ENCODE results near the gene RNASEH2B. TPM values are rescaled to one million over a fixed set of nuclear protein-coding genes. Genes with fewer than 3 reads are reported as not detected.
A peak's percentile ranks its signal among the peaks of the same experiment; 100 is the strongest.

RNASEH2B gene, protein sequence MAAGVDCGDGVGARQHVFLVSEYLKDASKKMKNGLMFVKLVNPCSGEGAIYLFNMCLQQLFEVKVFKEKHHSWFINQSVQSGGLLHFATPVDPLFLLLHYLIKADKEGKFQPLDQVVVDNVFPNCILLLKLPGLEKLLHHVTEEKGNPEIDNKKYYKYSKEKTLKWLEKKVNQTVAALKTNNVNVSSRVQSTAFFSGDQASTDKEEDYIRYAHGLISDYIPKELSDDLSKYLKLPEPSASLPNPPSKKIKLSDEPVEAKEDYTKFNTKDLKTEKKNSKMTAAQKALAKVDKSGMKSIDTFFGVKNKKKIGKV
- 48.1 TPM for polyA plus RNA-seq (2013, experiment 1 of 2)
- 40.8 TPM for polyA plus RNA-seq (2013, experiment 2 of 2)

DNA sequence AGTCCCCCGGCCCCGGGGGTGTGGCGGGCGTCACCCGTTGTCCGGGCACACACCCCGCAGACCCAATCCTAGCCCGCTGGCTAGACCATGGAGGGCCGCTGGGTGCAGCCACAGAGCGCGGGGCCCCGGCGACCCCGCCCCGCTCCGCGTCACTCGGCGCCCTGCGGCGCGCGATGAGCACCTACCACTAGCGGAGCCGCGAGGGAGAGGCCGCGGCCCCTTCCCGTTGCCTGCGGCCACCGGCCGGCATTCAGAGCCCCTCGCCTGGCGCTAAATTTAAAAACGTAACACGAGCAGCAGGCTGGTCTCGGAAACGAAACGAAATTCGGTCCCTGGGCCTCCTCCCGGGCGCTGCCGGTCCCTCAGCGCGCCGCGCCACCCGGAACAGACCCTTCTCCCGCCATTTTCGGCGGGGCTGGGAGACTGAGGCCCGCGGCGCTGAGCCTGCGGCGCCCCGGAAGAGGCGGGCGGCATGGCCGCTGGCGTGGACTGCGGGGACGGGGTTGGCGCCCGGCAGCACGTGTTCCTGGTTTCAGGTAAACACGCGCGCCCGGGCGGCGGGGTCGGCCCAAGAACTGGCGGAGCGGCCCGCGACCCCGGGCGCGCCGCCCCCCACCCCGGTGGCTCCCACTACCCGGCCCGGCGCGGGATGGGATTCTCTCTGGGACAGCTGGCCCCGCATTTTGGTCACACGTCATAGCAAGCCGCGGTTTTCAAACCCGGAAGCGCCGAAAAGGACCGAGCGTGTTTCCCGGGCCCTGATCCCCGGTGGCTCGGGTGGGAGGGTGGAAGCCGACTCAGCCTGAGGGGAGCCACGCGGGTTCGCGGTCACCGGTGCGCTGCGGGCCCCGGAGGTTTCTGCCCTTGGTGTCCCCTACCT lies at the start of gene RNASEH2B:
Gene RNASEH2B, plus strand, starts transcription at position 187 of the 880 bp plus-strand sequence. Its CDS starts 286 bp downstream, at position 473.
- peaks cover 16% of the 10 kb centered on the region for H3K4me1 ChIP-seq (ENCODE audit: insufficient read depth, low read length)
- peak within 1 kb of the TSS; percentile 95 for H3K9ac ChIP-seq (ENCODE audit: low read depth, low read length)
- H3K27ac ChIP-seq (ENCODE audit: low read depth, low read length) = peak within 1 kb of the TSS; percentile 91
- H3K4me3 ChIP-seq (ENCODE audit: low read length) = peak within 1 kb of the TSS; percentile 78
- H3K9me3 ChIP-seq (ENCODE audit: insufficient read depth, low read depth, low read length) = no peaks in the 10 kb centered on the region
- H3K36me3 ChIP-seq (ENCODE audit: insufficient read depth, low read length) = no peaks in the 10 kb centered on the region
- no peaks in the 10 kb centered on the region for H3K27me3 ChIP-seq (ENCODE audit: insufficient read depth, low read length)
- under 1% methylated on average over 107 of the region's 107 CpGs for WGBS

DNA sequence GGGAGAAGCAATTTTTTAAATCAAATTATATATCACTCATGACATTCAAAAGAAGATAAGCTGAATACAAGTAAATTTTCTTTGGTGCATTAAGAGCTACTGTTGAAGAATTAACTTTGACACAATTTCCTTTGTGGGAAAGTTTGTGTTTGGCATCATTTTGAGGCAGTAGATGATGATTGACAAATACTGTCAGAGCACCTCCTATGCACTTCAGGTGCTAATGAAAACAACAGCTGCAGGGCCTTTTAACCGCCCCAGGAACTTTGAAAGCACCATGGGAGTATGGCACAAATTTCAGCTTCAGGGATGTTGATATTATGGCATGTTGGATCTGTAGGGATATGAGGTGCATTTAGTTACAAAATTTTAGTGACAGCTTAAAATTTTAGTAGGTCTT lies 45.1 kb upstream of the RNASEH2B start:
- H3K4me3 ChIP-seq (ENCODE audit: low read length) = no peak overlapping the region
- 89% methylated on average over 1 of the region's 1 CpG for WGBS

DNA sequence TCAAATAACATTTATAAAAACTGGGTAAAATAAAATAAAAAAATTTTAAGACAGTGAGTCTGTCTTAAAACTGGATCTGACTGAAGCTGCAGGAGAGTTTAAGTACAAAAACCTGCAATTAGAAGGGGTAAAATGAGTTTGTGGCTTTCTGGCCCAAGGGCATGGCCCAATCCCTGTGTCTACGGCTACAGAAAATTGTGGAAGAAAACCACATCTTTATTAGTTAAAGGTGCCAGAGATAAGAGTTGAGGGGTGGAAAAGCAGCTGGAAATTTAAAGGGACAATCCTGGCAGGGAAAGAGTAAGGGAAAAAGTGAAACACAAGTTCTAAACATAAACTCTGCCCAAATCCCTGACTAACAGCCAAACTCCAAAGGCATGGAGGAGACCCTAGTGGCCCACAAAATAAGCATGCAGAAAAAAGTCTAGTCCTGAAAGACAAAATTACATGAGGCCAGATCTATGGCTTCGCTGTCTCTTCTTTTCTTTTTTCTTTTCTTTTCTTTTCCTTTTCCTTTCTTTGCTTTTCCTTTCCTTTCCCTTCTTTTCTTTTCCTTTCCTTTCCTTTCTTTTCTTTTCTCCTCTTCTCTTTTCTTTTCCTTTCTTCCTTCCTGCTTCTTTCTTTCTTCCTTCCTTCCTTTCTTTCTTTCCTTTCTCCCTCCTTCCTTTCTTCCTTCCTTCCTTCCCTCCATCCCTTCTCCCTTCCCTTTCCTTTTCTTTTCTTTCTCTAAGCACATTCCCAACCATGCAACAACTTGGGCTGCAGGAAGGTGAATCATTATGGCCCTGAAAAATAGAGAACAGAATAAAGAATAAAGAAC lies 42.6 kb upstream of the RNASEH2B start:
- H3K9me3 ChIP-seq (ENCODE audit: insufficient read depth, low read depth, low read length) = peaks cover 3% of the 10 kb centered on the region; the same call in 1 of the 2 replicates
- no peaks in the 10 kb centered on the region for H3K36me3 ChIP-seq (ENCODE audit: insufficient read depth, low read length)
- no peak overlapping the region for H3K4me3 ChIP-seq (ENCODE audit: low read length)
- H3K27ac ChIP-seq (ENCODE audit: low read depth, low read length) = no peak overlapping the region
- no peaks in the 10 kb centered on the region; the same call in 1 of the 2 replicates for H3K27me3 ChIP-seq (ENCODE audit: insufficient read depth, low read length)
- H3K9ac ChIP-seq (ENCODE audit: low read depth, low read length) = no peak overlapping the region
- 92% methylated on average over 2 of the region's 2 CpGs for WGBS
- H3K4me1 ChIP-seq (ENCODE audit: insufficient read depth, low read length) = no peaks in the 10 kb centered on the region

More for the DNA sequence above, 45.1 kb upstream of the RNASEH2B start:
- Histone ChIP-seq H3K27me3 (ENCODE audit: insufficient read depth, low read length) (no peaks in the 10 kb centered on the region; the same call in 1 of the 2 replicates), H3K9me3 (ENCODE audit: insufficient read depth, low read depth, low read length) (peaks cover 4% of the 10 kb centered on the region; the same call in 1 of the 2 replicates), H3K4me1 (ENCODE audit: insufficient read depth, low read length) (no peaks in the 10 kb centered on the region), H3K27ac (ENCODE audit: low read depth, low read length) (no peak overlapping the region), H3K9ac (ENCODE audit: low read depth, low read length) (no peak overlapping the region), H3K36me3 (ENCODE audit: insufficient read depth, low read length) (no peaks in the 10 kb centered on the region)

DNA sequence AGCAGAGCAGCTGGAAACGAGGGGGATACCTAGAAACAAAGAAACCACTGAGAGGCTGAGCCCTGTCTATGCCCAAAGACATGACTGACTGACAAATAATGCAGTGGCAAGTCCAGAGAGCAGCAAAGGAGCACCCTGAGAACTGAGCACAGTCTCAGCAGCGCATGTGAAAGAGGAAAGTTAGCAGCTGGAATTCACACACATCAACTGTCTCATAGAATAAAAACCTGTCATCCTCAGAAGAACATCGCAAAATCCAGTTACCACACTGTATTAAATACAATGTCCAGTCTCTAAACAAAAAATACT lies 42.0 kb upstream of the RNASEH2B start:
- 76% methylated on average over 3 of the region's 3 CpGs for WGBS
- H3K9ac ChIP-seq (ENCODE audit: low read depth, low read length) = no peak overlapping the region
- no peak overlapping the region for H3K27ac ChIP-seq (ENCODE audit: low read depth, low read length)

DNA sequence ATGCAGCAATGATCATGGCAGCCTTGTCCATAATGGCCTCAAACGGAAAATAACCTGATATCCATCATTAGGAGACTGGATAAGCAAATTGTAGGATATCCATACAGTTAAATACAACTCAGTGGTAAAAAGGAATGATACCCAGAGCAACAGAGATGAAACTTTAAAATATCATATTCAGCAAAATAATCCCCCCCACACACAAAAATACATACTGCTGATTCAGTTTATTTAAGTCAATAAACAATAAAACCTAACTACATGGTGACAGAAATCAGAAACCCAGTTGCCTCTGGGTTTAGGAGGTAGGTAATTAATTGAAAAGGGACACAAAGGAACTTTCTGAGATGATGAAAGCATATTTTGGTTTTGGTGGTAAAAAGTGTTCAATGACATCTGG lies 38.2 kb upstream of the RNASEH2B start:
- Histone ChIP-seq H3K9ac (ENCODE audit: low read depth, low read length) (no peak overlapping the region), H3K36me3 (ENCODE audit: insufficient read depth, low read length) (no peaks in the 10 kb centered on the region), H3K4me1 (ENCODE audit: insufficient read depth, low read length) (no peaks in the 10 kb centered on the region), H3K9me3 (ENCODE audit: insufficient read depth, low read depth, low read length) (no peaks in the 10 kb centered on the region), H3K27ac (ENCODE audit: low read depth, low read length) (no peak overlapping the region), H3K4me3 (ENCODE audit: low read length) (no peak overlapping the region), H3K27me3 (ENCODE audit: insufficient read depth, low read length) (no peaks in the 10 kb centered on the region)
- WGBS = 100% methylated on average over 1 of the region's 1 CpG

More for the DNA sequence above, 42.0 kb upstream of the RNASEH2B start:
- no peaks in the 10 kb centered on the region; the same call in 1 of the 2 replicates for H3K27me3 ChIP-seq (ENCODE audit: insufficient read depth, low read length)
- H3K9me3 ChIP-seq (ENCODE audit: insufficient read depth, low read depth, low read length) = no peaks in the 10 kb centered on the region; the same call in 1 of the 2 replicates
- no peaks in the 10 kb centered on the region for H3K4me1 ChIP-seq (ENCODE audit: insufficient read depth, low read length)
- no peaks in the 10 kb centered on the region for H3K36me3 ChIP-seq (ENCODE audit: insufficient read depth, low read length)
- H3K4me3 ChIP-seq (ENCODE audit: low read length) = no peak overlapping the region

DNA sequence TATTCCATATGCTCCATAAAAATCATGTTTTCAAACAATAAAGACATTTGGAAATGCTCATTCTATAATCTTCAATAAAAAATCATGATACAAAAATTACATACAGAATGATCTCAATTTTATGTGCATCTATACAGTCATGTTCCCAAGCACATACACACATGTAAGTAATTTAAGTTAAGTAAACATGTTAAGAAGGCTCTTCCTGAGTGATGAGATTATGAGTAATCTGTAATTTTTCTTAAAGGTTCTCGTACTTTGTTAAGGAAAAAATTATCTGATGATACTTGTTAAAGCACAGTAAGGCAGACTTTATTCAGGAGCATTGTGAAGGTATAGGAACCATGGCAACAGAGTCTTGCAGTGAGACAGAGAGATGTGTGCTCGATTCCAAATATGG lies 36.1 kb upstream of the RNASEH2B start:
- Histone ChIP-seq H3K27me3 (ENCODE audit: insufficient read depth, low read length) (no peaks in the 10 kb centered on the region), H3K4me1 (ENCODE audit: insufficient read depth, low read length) (no peaks in the 10 kb centered on the region), H3K27ac (ENCODE audit: low read depth, low read length) (no peak overlapping the region), H3K9me3 (ENCODE audit: insufficient read depth, low read depth, low read length) (no peaks in the 10 kb centered on the region), H3K36me3 (ENCODE audit: insufficient read depth, low read length) (no peaks in the 10 kb centered on the region), H3K9ac (ENCODE audit: low read depth, low read length) (no peak overlapping the region), H3K4me3 (ENCODE audit: low read length) (no peak overlapping the region)
- WGBS = 89% methylated on average over 2 of the region's 2 CpGs

DNA sequence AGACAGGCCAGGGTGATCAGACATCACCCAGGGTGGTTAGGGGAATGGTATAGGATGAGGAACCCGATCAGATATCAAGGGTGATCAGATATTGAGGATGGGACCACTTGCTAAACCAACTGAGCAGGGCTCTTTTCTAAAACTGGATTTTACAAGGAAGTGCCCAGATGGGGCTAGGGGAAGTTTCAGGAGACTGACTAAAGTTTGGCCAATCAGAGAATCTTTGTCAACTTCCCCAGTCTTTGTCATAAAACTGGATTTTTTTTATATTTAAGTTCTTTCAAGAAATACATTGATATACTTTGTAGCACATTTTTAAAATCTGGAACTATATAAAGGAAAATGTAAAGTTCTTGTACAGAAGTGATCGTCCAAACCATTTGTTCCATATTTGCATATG lies 35.6 kb upstream of the RNASEH2B start:
- Histone ChIP-seq H3K4me3 (ENCODE audit: low read length) (no peak overlapping the region), H3K36me3 (ENCODE audit: insufficient read depth, low read length) (no peaks in the 10 kb centered on the region), H3K4me1 (ENCODE audit: insufficient read depth, low read length) (no peaks in the 10 kb centered on the region), H3K27me3 (ENCODE audit: insufficient read depth, low read length) (no peaks in the 10 kb centered on the region), H3K9me3 (ENCODE audit: insufficient read depth, low read depth, low read length) (no peaks in the 10 kb centered on the region), H3K27ac (ENCODE audit: low read depth, low read length) (no peak overlapping the region), H3K9ac (ENCODE audit: low read depth, low read length) (no peak overlapping the region)
- WGBS = 92% methylated on average over 1 of the region's 2 CpGs

DNA sequence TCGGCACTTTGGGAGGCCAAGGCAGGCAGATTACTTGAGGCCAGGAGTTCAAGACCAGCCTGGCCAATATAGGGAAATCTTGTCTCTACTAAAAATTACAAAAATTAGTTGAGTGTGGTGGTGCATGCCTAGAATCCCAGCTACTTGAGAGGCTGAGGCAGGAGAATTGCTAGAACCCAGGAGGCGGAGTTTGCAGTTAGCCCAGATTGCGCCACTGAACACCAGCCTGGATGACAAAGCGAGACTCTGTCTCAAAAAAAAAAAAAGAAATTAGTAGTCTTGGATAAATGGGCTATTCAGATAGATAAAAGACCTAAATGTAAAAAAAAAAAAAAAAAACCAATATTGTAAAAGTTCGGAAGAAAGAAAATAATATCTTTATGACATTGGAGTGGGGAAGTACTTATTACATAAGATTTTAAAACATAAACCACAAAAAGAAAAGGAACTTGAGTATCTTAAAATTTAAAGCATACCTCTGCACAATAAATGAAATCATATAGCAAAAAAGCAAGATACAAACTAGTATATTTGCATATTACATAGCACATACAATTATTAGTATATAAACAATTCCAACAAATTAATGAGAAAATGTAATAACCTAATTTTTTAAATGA lies 26.7 kb upstream of the RNASEH2B start:
- no peak overlapping the region for H3K27ac ChIP-seq (ENCODE audit: low read depth, low read length)
- no peaks in the 10 kb centered on the region for H3K9me3 ChIP-seq (ENCODE audit: insufficient read depth, low read depth, low read length)
- H3K4me1 ChIP-seq (ENCODE audit: insufficient read depth, low read length) = no peaks in the 10 kb centered on the region
- no peaks in the 10 kb centered on the region for H3K36me3 ChIP-seq (ENCODE audit: insufficient read depth, low read length)
- 96% methylated on average over 4 of the region's 5 CpGs for WGBS
- H3K27me3 ChIP-seq (ENCODE audit: insufficient read depth, low read length) = no peaks in the 10 kb centered on the region
- H3K4me3 ChIP-seq (ENCODE audit: low read length) = no peak overlapping the region
- H3K9ac ChIP-seq (ENCODE audit: low read depth, low read length) = no peak overlapping the region

DNA sequence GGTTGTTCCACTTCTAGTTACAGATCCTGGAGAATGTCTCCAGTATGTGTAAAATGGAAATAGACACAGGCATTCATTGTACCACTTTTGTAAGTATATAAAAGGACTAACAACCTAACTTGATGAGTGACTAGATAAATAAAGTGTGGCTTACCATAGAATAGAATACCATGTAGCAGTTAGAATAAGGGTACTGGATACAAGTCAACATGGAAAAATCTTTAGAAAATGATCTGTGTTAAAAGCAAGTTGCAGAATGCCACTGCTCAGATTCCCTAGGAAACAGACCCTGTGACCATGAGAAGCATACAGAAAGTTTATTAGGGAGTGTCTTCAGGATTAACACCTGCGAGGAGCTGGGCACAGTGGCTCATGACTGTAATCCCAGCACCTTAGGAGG lies 25.9 kb upstream of the RNASEH2B start:
- Histone ChIP-seq H3K27me3 (ENCODE audit: insufficient read depth, low read length) (no peaks in the 10 kb centered on the region), H3K9me3 (ENCODE audit: insufficient read depth, low read depth, low read length) (no peaks in the 10 kb centered on the region), H3K27ac (ENCODE audit: low read depth, low read length) (no peak overlapping the region), H3K4me3 (ENCODE audit: low read length) (no peak overlapping the region), H3K4me1 (ENCODE audit: insufficient read depth, low read length) (no peaks in the 10 kb centered on the region), H3K9ac (ENCODE audit: low read depth, low read length) (no peak overlapping the region), H3K36me3 (ENCODE audit: insufficient read depth, low read length) (no peaks in the 10 kb centered on the region)
- WGBS = 94% methylated on average over 1 of the region's 1 CpG

DNA sequence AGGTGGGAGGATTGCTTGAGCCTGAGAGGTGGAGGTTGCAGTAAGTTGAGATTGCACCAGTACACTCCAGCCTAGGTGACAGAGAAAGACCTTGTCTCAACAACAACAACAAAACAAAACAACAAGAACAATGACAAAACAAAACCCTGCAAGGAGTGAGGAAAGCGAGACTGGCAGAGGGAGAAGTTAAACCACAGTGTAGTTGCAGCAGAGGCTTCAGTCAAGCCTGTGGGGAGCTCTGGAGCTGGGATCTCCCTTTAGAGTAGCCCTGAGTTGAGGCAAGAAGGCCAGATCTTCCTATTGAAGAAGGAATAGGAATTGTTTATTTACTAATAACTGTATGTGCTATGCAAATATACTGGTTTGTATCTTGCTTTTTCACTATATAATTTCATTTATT lies 25.3 kb upstream of the RNASEH2B start:
- Histone ChIP-seq H3K9ac (ENCODE audit: low read depth, low read length) (no peak overlapping the region), H3K36me3 (ENCODE audit: insufficient read depth, low read length) (no peaks in the 10 kb centered on the region), H3K4me1 (ENCODE audit: insufficient read depth, low read length) (no peaks in the 10 kb centered on the region), H3K27me3 (ENCODE audit: insufficient read depth, low read length) (no peaks in the 10 kb centered on the region), H3K9me3 (ENCODE audit: insufficient read depth, low read depth, low read length) (no peaks in the 10 kb centered on the region), H3K27ac (ENCODE audit: low read depth, low read length) (no peak overlapping the region), H3K4me3 (ENCODE audit: low read length) (no peak overlapping the region)
- WGBS = 89% methylated on average over 1 of the region's 1 CpG

Measured in HUES64 (cell line).